ENCODE data around the gene RALGDS.
A peak's percentile ranks its signal among the peaks of the same experiment; 100 is the strongest.

Gene RALGDS

GRCh38 chr9:133101356-133102189 lies 19.5 kb downstream of the RALGDS start:
- no peaks in the 10 kb centered on the region for H3K27me3 ChIP-seq (ENCODE audit: insufficient read depth, poor library complexity, severe bottlenecking)
- TF ChIP-seq, protein P1, sequence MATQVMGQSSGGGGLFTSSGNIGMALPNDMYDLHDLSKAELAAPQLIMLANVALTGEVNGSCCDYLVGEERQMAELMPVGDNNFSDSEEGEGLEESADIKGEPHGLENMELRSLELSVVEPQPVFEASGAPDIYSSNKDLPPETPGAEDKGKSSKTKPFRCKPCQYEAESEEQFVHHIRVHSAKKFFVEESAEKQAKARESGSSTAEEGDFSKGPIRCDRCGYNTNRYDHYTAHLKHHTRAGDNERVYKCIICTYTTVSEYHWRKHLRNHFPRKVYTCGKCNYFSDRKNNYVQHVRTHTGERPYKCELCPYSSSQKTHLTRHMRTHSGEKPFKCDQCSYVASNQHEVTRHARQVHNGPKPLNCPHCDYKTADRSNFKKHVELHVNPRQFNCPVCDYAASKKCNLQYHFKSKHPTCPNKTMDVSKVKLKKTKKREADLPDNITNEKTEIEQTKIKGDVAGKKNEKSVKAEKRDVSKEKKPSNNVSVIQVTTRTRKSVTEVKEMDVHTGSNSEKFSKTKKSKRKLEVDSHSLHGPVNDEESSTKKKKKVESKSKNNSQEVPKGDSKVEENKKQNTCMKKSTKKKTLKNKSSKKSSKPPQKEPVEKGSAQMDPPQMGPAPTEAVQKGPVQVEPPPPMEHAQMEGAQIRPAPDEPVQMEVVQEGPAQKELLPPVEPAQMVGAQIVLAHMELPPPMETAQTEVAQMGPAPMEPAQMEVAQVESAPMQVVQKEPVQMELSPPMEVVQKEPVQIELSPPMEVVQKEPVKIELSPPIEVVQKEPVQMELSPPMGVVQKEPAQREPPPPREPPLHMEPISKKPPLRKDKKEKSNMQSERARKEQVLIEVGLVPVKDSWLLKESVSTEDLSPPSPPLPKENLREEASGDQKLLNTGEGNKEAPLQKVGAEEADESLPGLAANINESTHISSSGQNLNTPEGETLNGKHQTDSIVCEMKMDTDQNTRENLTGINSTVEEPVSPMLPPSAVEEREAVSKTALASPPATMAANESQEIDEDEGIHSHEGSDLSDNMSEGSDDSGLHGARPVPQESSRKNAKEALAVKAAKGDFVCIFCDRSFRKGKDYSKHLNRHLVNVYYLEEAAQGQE (IDR thresholded peaks at IDR 0.05; ENCODE audit: insufficient replicate concordance, low read depth), result no peak
- no peak for TF ChIP-seq CTCF (IDR thresholded peaks at IDR 0.05; ENCODE audit: insufficient read depth, low read length)
- no peak for TF ChIP-seq SPI1 (IDR thresholded peaks at IDR 0.05; ENCODE audit: borderline replicate concordance, low read depth)
- TF ChIP-seq POLR2AphosphoS5 (IDR thresholded peaks at IDR 0.05; ENCODE audit: low read depth), result no peak
- TF ChIP-seq GABPA (IDR thresholded peaks at IDR 0.05; ENCODE audit: low read depth), result no peak
- no peak overlapping the region for H3K27ac ChIP-seq (replicated peaks)
- DNase-seq (ENCODE audit: low read depth in 1 of 2, low spot score in 1 of 2), result no peak
- H3K4me3 ChIP-seq (replicated peaks; ENCODE audit: insufficient read depth, low read length), result no peak overlapping the region

DNA sequence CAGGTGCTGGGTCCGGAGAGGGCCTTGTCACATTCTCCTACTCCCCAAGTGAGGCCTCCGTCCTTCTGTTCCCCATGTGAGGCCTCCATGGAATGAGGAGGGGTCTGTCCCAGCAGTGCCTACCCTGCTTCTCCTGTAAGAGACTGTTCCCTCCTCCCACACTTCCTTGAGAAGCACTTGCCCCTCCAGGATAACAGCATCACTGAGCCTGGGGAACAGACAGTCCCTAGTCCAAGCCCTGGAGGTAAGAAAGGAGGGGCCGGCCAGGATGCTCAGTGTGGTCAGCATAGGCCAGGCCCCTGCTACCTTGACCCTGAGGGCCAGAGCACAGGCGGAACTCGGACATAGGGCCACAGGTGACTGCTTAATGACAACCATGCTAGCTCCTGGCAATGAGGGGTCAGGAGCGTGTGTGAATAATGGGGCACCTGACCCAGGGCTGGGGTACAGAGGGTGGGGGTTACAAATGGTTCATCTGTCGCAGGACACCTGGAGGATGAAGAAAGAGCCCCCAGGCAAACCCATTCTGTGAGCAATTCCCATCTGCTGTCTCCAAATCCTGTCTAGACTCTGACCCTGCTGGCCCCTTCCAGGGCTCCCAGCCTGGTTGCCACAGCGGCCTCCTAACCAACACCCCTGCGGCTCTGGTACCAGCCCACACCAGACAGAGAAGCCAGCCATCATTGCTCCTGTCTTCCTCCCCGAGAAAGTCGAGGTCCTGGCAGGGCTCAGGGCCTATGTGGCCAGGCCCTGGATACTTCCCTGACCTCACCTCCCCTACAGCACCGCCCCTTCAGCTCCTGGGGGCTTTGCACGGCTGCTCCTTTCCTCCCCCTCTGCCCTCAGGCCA lies 20.3 kb downstream of the RALGDS start:
- no peak for TF ChIP-seq GABPA (IDR thresholded peaks at IDR 0.05; ENCODE audit: low read depth)
- no peak for TF ChIP-seq POLR2AphosphoS5 (IDR thresholded peaks at IDR 0.05; ENCODE audit: low read depth)
- Histone ChIP-seq H3K4me3 (replicated peaks; ENCODE audit: insufficient read depth, low read length) (no peak overlapping the region), H3K27me3 (ENCODE audit: insufficient read depth, poor library complexity, severe bottlenecking) (no peaks in the 10 kb centered on the region), H3K27ac (replicated peaks) (no peak overlapping the region)
- DNase-seq (ENCODE audit: low read depth in 1 of 2, low spot score in 1 of 2), result no peak

DNA sequence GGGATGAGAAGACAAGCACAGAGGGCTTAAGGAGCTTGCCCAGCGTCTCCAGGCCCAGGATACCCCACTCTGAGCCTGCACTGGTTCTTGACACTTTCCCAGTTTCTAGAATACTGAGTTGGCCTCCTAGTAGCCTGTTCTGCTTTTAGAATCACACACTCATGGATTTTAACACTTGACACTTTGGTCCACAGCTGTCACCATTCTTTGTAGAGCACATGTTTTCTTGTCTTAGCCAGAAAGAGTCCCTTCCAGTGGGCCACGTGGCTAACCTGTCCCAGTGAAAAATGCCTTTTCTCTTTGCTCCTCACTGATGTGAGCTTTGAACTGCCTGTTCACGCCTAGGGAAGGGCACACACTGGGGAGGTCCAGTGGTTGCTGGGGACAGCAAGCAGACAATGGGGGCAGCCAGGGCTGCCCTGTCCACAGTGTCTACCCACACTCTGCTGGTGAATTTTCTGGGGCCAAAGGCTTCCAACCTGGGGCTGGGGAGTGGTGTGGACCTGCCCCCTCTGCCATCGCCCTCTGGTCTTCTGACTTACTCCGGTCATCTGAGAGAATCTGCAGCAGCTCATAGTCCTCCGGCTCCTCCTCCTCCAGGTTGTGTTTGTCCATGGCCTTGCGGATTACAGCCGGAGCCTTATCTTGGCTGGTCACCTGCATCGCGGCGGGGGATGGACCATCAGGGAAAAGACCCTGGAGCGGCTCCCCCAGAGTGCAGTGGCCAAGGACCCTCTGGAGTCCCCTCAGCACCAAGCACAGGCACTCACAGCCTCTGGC lies 21.1 kb downstream of the RALGDS start:
- no peak for DNase-seq (ENCODE audit: low read depth in 1 of 2, low spot score in 1 of 2)
- Histone ChIP-seq H3K27ac (replicated peaks) (no peak overlapping the region), H3K4me3 (replicated peaks; ENCODE audit: insufficient read depth, low read length) (no peak overlapping the region), H3K27me3 (ENCODE audit: insufficient read depth, poor library complexity, severe bottlenecking) (no peaks in the 10 kb centered on the region)
- no peak for TF ChIP-seq CTCF (IDR thresholded peaks at IDR 0.05; ENCODE audit: insufficient read depth, low read length)
- no peak for TF ChIP-seq POLR2AphosphoS5 (IDR thresholded peaks at IDR 0.05; ENCODE audit: low read depth)
- TF ChIP-seq, protein P1 (IDR thresholded peaks at IDR 0.05; ENCODE audit: insufficient replicate concordance, low read depth), result no peak

- TF ChIP-seq POLR2AphosphoS5 (IDR thresholded peaks at IDR 0.05; ENCODE audit: low read depth) (peak; percentile 6; the same call in 1 of the 2 replicates), SPI1 (IDR thresholded peaks at IDR 0.05; ENCODE audit: borderline replicate concordance, low read depth) (no peak)
- TF ChIP-seq, protein P1 (IDR thresholded peaks at IDR 0.05; ENCODE audit: insufficient replicate concordance, low read depth), result no peak
- Histone ChIP-seq H3K4me3 (replicated peaks; ENCODE audit: insufficient read depth, low read length) (no peak overlapping the region), H3K27me3 (ENCODE audit: insufficient read depth, poor library complexity, severe bottlenecking) (no peaks in the 10 kb centered on the region), H3K27ac (replicated peaks) (no peak overlapping the region)
- no peak for DNase-seq (ENCODE audit: low read depth in 1 of 2, low spot score in 1 of 2)
These were observed 22.2 kb downstream of the RALGDS start for GRCh38 chr9:133098871-133099270.
